DMS53 (cell line): ENCODE data around the gene VAV3.
"Not testable (repeated sequence)": the region's sequence is repeated elsewhere in the genome, so short reads cannot be mapped to it uniquely, and the experiment has no call there.

ENCODE experiments used
- DNase-seq: peaks from one replicate; lab custom pipeline; 2025; lab: John Stamatoyannopoulos, UW

The VAV3 gene

DNA sequence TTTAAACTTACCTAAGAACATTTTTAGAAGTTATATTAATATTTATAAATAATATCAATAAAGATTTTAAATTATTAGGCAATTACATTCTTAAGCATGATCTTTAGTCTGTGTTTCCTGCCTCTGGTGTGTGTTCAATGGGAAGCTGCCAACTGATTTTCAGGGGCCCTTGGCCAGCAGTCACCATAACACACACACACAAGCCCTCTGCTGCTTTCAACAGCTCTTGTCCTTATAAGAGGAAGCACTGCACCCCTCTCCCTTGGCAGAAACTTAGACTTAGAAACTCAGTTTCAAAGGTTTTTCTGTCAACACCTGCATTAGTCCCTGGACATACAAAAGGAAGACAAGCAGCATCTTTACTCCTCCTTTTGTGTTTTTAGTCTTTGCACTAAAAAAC lies 81.4 kb downstream of the VAV3 start:
- DNase-seq: no peak

DNA sequence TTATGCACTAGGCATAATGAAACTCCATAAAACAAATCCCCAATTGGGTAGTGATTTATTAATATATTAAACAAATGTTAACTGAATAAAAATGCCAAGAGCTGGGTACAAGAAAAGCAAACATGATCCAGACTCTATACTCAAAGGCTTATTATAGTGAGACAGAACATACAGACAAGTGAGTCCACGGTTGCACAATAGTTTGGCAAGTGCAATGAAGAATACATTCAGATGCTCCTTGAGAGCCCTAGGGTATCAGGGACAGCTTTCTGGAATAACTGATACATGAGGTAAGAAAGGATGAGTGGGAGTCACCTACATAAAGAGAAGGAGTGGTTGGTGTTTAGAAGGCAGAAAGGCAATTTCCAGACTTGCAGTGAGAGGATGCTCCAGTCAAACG lies 85.1 kb downstream of the VAV3 start:
- DNase-seq: no peak

DNA sequence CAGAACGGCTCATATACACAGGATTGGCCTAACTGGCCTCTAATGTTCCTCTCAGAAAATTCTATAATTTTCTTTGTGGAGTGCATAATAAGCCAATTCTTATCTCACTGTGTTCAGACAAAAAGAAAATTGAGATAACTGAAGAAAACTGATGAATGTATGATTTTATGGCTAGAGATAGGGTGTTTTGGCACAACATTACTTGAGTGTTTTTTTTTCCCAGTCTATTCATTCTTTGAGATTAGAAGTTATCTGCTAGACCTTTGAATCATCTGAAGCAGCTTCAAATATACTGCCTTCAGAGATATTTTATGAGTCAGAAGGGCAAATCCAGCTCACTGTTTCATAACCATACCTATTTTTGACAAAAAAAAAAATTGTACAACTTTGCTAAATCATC lies 85.6 kb downstream of the VAV3 start:
- no peak for DNase-seq

DNA sequence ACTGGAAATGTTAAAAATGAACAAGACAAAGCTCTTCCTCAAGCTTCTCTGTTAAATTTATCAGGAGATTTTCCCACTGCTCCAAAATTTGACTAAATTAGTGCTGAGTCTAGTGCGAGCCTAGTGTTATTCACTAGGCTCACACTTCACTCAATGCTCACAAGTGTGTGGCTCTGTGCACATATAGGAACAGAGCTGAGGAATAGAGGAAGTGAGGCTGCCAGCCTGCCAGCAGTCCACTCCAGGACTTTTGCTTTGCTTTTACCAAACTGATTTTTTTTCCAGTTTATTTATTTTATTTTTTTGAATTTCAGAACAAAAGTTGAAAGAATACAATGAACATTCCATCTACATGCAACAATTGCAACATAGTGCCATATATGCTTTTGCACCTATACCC lies 87.2 kb downstream of the VAV3 start:
- peak; percentile 21 for DNase-seq

DNA sequence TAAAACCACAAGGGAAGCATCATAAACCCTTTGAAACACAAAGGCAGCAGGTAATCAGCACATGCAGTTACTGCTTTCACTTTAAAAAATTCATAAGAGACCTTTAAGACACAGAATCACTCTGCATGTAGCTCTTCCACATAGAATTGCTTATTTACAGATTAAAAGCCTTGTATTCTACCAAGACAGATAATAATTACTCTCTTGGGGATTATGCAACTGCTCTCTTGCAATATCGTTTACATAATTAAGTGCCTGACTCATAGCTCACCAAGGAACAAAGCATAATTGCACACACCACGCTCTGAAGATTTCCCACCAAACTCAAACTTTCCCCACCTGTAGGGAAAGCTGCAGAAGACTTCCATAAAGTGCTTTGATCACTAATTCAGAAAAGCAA lies 87.9 kb downstream of the VAV3 start:
- peak; percentile 49 for DNase-seq

DNA sequence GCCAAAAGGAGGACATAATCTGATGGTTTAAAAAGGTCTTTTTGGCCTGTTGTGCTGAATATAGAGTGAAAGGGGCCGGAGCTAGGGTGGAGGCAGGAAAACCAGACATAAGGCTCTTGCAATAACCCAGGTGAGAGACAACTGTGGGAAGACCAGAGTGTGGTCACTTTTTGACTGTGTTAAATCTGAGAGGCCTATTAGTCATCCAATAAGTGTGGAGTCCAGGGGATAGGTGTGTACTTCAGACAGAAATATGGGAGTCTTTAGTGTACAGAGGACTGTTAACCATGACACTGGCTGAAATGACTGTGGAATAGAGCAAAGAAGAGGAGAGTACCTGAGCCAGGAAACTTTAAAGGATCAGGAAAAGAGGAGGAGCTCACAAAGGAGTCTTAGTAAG lies 89.3 kb downstream of the VAV3 start:
- peak; percentile 14 for DNase-seq

DNA sequence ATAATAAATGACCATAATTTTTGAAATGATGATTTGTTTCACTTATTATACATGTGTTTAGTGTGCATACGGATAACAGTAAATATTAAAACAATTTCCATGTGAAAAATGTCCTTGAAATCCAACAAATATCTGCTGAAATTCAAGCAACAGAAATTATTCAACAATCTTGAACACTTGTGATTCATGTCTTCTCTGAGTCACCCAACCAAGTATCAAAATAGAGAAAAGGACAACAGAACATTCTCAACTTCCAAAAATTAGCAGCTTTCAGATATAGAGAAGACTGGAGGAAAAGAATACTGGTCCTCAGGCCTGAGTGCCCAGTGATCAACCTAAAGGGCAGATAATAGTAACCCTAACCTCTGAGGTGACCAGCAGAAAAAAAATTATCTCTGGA lies 90.8 kb downstream of the VAV3 start:
- no peak for DNase-seq

DNA sequence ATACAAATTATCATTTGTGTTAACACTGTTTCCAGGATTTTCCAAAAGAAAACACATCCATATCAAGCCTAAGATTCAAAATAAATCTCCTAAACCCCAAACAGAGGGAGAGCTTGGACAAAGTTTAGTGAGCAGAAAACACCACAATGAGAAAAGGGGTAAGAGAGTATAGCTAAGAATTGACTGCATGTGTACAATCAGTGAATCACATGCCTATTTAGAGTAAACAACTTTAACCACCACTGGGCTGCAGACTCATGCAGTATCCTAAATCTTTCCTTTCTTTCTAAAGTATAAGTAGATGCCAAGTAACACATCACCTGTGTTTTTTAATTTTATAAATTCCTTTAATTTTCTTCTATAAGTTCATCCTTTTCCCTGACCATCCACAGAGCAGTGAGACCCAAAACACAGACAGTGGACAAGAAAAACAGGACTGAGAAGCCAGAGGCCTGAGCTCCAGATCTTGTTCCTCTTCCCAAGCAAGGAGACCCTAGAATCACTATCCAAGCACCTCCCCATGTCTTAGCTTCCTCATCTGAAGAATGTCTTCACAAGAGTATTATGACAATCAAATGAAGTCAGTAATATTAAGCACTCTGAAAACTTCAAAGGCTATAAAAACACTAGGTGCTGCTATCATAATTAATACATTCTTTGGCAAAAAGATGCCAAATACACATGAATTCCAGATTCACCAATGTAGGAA lies 93.1 kb downstream of the VAV3 start:
- no peak for DNase-seq

DNA sequence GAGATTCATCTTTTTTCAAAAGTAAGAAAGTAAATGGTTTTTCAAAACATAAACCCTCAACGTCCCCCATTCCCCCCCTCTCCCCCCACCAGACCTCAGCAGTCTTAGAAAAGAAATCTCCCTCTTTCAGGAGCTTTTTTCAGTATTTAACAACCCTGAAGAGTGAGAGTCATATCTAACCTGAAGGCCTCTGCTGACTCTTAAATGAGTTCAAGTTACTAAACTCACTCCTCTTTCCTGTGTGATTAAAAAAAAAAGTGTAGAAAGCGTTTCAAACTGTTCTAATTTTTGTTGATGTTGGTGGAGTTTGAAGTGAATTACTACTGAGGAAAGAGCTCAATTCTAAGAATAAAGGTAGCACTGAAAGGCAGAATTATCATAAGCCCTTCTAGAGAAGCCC lies 93.7 kb downstream of the VAV3 start:
- no peak for DNase-seq

DNA sequence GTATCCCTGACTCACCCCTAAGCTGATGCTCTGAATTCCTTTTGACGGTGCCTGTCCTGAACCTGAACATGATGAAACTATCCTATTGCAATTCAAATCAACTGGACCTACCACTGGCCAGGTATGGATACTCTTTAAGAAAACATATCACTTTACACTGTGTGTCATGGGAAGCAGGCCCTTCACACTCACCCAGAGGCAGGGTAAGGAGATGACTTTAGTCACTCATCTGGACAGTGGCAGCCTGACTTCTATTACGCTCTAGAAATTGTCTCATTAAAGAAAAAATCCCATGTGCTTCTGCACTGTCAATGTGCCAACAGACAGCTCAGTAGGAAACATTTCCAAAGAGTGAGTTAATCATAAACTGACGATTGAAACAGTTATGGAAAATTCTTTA lies 94.3 kb downstream of the VAV3 start:
- DNase-seq: no peak

DNA sequence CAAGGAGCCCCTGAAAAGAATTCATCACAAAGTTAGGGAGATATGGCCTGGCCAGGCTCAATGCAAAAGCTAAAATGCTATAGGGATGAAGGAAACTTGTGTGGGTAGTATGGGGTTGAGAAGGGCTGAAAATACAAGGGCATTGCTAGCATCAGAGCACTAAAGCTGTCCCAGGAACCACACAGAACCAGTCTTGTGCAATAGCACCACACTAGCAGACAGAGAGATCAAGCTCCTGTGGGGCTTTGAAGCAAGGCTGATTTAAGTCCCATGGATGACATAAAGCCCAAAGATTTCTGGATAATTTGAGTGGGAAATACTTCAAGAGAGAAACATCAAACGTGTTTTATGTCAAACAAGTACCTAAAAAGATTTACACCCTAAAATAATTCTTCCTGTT lies 97.1 kb downstream of the VAV3 start:
- DNase-seq: no peak

DNA sequence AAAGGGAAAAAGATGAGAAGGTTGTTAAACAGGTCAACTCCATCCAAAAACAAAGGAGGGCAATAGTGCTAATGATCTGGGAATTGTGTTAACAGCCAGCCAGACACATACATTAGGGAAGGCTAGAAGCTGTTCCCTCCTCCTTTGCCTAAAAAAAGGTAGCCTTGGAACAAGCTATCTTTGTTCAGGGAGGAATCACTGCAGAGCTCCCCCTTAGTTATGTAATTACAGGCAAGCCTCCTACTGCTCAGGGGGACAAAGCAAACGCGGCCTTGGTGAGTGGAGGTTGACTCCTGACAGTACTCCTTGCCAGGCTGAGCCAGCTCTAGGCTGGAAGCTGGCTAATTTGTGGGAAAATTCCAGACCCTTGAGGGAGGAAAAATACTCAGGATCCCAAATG lies 97.6 kb downstream of the VAV3 start:
- DNase-seq: no peak

DNA sequence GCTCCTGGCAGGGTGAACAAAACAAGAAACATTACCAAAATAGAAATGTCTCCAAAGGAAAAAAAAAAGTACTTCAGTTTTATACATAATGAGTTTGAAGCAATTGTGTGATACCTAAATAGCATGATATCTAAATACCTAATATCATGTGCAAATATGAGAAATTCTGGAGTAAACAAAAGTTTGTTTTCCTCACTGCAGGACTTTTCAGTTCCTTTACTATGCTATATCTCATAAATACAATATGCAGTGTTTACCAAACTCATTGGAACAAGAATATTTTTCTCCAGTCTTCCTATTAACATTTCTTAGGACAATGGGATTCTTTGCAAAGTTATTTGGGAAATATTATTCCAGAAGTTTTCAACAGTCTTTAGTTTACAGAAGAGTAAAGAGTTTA lies 98.1 kb downstream of the VAV3 start:
- no peak for DNase-seq

DNA sequence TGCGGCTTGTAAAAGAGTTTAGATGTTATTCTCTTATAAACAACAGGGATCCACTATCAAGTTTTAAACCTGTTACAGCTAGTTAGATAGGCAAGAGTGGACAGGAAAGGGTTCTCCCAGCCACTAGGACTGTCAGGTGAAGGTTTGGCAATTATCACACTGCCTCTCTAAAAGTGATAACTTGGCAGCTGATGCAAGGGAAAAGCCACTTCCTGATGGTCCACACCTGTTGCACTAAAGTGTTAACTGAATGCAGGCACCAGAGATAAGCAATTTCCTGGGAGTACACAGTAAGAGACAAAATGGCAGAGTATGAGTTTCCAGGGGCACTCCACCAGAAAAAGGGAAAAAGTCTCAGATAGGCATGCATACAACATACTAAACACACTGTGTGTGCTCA lies 99.4 kb downstream of the VAV3 start:
- no peak for DNase-seq

DNA sequence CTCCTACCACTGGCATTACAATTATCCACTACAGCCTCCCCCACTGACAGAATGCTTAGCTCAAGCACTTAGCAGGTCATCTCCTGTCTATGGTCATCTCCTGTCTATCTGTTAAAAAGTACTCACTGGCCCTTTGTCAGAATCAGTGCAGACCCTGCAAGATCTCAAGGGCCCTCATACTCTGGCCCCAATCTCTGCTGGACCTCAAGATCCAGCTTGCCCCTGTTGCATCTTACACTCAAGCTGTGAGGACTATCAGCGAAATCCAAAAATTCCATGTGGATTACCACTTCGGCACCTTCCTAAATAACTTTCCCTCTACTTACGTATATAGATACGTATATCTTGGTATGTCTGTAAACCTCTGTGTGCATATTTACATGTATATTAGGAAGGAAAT lies 101.6 kb downstream of the VAV3 start:
- no peak for DNase-seq

DNA sequence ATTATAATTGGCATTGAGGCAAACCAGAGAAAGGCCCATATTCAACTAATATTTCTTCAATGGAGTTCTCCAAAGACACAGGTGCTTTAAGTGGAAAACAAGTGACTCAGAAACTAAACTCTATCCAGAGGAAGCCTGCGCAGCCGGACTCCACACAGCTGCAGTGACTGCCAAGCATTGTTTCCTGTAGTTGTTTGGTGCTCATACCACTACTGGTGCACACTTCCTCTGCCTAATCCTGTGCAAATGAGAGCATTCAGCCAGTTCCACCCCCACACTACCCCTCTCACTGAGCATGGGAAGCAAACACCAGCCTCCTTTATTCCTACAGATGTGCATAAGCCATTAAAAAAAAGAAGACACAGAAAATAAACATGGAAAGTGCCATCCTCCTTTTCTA lies 102.9 kb downstream of the VAV3 start:
- DNase-seq: peak; percentile 81

DNA sequence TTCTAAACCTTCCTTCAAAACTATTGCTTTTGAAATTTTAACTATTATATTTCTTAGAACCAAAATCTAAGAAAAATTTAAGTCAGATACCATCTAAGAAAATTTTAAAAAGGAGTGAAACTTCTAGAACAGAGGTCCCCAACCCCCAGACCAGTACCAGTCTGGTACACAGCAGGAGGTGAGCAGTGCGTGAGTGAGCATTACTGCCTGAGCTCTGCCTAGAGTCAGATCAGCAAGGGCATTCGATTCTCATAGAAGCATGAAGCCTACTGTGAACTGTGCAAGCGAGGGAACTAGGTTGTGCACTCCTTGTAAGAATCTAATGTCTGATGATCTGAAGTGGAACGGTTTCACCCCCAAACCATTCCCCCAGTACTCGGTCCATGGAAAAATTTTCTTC lies 106.7 kb downstream of the VAV3 start:
- DNase-seq: no peak

DNA sequence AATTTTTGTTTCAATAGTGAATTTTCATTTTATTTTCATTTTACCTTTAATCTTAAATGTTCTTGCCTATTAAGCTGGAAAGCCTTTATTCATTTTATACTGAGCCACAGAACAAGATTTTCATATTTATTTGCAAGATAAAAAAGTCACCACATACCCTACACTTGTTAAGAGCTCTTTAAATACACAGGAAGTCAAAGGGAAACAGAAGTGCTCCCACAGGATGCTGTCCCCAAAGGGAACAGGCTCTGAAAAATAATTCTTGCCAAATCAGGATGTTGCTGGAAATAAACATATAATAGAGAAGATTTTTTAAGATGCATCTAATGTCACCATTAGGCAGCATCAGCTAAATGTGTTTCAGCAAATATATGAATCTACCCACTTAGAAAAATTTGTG lies 113.6 kb downstream of the VAV3 start:
- DNase-seq: no peak

DNA sequence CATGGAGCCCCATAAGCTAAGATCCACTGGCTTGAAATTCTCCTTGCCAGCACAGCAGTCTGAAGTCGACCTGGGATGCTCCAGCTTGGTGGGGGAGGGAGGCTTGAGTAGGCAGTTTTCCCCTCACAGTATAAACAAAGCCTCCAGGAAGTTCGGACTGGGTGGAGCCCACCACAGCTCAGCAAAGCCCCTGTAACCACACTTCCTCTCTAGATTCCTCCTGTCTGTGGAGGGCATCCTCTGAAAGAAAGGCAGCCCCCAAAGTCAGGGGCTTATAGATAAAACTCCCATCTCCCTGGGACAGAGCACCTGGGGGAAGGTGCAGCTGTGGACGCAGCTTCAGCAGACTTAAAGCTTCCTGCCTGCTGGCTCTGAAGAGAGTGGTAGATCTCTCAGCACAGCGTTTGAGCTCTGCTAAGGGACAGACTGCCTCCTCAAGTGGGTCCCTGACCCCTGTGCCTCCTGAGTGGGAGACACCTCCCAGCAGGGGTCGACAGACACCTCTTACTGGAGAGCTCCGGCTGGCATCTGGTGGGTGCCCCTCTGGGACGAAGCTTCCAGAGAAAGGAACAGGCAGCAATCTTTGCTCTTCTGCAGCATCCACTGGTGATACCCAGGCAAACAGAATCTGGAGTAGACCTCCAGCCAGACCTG lies 120.3 kb downstream of the VAV3 start:
- not testable (repeated sequence) for DNase-seq

DNA sequence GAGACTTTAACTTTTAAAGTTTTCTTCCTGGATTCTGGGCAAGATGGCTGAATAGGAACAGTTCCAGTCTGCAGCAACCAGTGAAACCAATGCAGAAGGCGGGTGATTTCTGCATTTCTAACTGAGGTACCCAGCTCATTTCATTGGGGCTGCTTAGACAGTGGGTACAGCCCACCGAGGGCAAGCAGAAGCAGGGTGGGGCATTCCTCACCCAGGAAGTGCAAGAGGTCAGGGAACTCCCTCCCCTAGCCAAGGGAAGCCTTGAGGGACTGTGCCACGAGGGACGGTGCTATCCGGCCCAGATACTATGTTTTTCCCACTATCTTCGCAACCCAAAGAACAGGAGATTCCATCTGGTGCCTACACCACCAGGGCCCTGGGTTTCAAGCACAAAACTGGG lies 121.0 kb downstream of the VAV3 start:
- no peak for DNase-seq

DNA sequence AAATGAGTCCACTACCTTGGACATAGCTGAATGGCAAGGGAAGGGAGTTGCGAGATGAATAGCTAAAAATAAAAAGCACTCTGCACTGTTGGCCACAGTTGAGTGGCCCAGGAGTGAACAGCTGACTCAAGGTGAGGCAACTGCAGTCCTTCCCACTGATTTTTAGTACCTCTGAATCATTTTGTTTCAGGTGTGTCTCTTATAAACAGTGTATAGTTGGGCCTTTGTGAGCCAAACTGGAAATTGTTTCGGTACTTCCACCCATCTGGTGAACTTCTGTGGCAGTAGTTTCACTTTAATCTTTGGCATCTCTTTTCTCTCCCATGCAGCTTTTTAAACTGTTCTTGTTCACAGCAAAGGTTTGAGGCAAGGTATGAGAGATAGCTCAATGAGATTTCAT lies 122.7 kb downstream of the VAV3 start:
- no peak for DNase-seq

DNA sequence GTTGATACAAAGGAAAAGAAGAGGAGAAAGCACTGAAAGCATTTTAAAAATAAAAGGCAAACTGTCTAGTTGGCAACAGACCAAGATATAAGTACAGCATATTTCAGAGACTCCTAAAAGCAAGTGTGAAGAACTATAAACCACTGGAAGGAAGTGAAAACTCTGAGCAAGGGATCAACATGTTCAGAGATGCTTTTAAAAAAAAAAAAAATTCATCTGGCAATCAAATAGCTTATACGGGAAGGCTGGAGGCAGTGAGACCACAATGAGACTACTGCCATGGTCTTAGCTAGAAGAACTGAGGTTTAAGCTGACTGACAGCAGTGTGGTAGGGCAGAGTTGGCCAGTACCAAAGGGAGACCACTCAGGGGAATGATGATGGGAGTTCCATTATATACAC lies 124.3 kb downstream of the VAV3 start:
- no peak for DNase-seq

DNA sequence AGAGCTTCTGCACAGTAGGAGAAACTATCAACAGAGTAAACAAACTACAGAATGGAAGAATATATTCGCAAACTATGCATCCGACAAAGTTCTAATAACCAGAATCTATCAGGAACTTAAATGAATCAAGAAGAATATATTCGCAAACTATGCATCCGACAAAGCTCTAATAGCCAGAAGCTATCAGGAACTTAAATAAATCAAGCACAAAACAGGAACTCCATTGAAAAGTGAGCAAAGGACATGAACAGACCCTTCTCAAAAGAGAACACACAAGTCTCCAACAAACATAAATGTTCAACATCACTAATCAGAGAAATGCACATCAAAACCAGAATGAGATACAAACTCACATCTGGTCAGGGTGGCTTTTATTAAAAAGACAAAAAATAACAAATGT lies 126.9 kb downstream of the VAV3 start:
- DNase-seq: no peak

DNA sequence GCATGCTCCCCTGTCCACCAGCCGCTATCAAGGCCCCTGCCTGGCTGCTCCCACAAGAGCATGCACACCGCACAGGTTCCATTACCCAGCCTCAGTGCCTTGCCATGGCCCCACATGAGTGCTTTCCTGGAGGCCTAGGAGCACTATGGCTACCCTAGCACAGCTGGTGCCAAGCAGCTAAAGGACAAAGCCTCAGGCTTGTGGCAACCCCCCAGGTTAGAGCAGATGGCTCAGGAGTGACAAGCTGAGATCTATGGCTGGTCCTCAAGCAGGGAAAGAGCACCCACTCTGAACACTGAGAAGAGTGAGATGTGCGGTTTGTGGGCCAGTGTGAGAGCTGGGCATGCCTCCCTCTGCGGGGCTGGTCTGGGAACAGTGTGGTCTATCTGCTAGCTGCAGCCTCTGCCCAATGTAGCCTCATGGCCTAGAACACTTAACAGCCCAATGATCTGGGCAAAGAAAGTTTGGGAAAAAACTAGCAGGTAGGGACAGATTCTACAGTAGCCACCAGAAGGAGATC lies 129.8 kb downstream of the VAV3 start:
- no peak for DNase-seq
